WI38 (cell line): ENCODE data around the gene L1CAM.

ENCODE experiments used
- H3K4me3 ChIP-seq: 2 replicates; pipeline ENCODE4 v1.5.1; 2011; ENCODE audit warnings: low read depth, mild to moderate bottlenecking, control low read depth, low read length
- CTCF ChIP-seq: IDR thresholded peaks from 2 replicates; pipeline ENCODE4 v1.5.1; 2012; ENCODE audit warnings: low read depth, mild to moderate bottlenecking, control low read depth, low read length

L1CAM gene

GRCh38 chrX:153900831-153901752 lies 15.1 kb upstream of the L1CAM start:
- H3K4me3 ChIP-seq, result no peak overlapping the region
- no peak for TF ChIP-seq CTCF

GRCh38 chrX:153897899-153898298 lies 11.9 kb upstream of the L1CAM start:
- TF ChIP-seq CTCF, result no peak
- no peak overlapping the region for H3K4me3 ChIP-seq

GRCh38 chrX:153889123-153889522 lies 3.1 kb upstream of the L1CAM start:
- TF ChIP-seq CTCF, result no peak
- H3K4me3 ChIP-seq, result no peak overlapping the region

- no peak overlapping the region for H3K4me3 ChIP-seq
Measured at GRCh38 chrX:153888344-153888743, 2.4 kb upstream of the L1CAM start.

GRCh38 chrX:153887385-153887784 lies 1.4 kb upstream of the L1CAM start:
- H3K4me3 ChIP-seq, result no peak overlapping the region
- TF ChIP-seq CTCF, result no peak

More at GRCh38 chrX:153888344-153888743, 2.4 kb upstream of the L1CAM start:
- no peak for TF ChIP-seq CTCF

GRCh38 chrX:153886915-153887314 lies 942 bp upstream of the L1CAM start:
- TF ChIP-seq CTCF, result no peak
- H3K4me3 ChIP-seq, result no peak overlapping the region

GRCh38 chrX:153885208-153885787 lies 675 bp downstream of the L1CAM start:
- no peak for TF ChIP-seq CTCF
- H3K4me3 ChIP-seq, result no peak overlapping the region
